Right lobe of liver (tissue), 4 donors: ENCODE data around the gene NUMA1.

Experiments
- CTCF ChIP-seq, 4 donors: fragments of 200-600 bp in 3 of 4; fragments of 450-650 bp in 1 of 4; IDR thresholded peaks; one replicate each; pipeline versions ENCODE4 v1.5.1 to v1.8.0; 2016 to 2022; ENCODE audit warnings: antibody characterized with exemption in 4 of 4, mild to moderate bottlenecking in 2 of 4
- POLR2A ChIP-seq: fragments of 450-650 bp; IDR thresholded peaks from one replicate; pipeline ENCODE4 v1.6.1; 2017; ENCODE audit warnings: antibody characterized with exemption, mild to moderate bottlenecking
- donor health status: DM: no; HTN: no; CAD: no.
- donor health status: DM: no; HTN: no; CAD: no.
- donor health status: DM: no; HTN: yes; CAD: no.

DNA sequence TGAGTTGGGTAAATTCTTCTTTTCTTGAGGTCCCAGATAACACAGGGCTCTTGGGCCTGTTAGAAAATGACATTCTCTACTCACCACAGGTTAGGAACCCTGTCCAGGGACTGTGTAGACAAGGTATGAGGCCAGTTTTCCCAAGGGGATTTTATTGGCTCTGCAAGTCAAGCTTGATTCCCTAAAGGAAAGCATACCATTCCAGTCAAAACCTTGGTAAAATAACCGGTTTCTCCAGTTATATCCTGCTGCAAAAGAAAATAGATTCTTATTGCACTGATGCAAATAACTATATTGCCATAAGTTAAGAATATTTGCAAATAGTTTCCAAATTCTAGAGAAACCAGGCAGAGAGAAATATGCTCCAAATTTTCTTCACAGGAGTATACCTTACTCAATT, 45.6 kb upstream of the NUMA1 start:
- TF ChIP-seq POLR2A (no peak), CTCF (IDR thresholded peaks at IDR 0.05) (no peak)
